ENCODE measurements around the gene ALK. TPM values are rescaled to one million over a fixed set of nuclear protein-coding genes. Genes with fewer than 3 reads are reported as not detected.
A peak's percentile ranks its signal among the peaks of the same experiment; 100 is the strongest.

ALK gene
- total RNA-seq, 1 experiment from 2014 or later = 4.8 TPM

- in situ Hi-C loops (cut with HindIII; ENCODE audit: low pct_unique_long_range_greater_than_20kb, low sequenced_read_pairs) = no loop called here
These were observed 700.7 kb downstream of the ALK start for GRCh38 chr2:29220506-29221270.

GRCh38 chr2:29219374-29219773, 702.0 kb downstream of the ALK start:
- in situ Hi-C loops (cut with HindIII; ENCODE audit: low pct_unique_long_range_greater_than_20kb, low sequenced_read_pairs) = no loop called here
- no peak for DNase-seq (ENCODE audit: low read depth, low spot score)

More at GRCh38 chr2:29220506-29221270, 700.7 kb downstream of the ALK start:
- DNase-seq (ENCODE audit: low read depth, low spot score) = no peak

- in situ Hi-C loops (cut with HindIII; ENCODE audit: low pct_unique_long_range_greater_than_20kb, low sequenced_read_pairs) = no loop called here
- no peak for DNase-seq (ENCODE audit: low read depth, low spot score)
These were observed 702.7 kb downstream of the ALK start for GRCh38 chr2:29218550-29219125.

GRCh38 chr2:29218071-29218470, 703.3 kb downstream of the ALK start:
- in situ Hi-C loops (cut with HindIII; ENCODE audit: low pct_unique_long_range_greater_than_20kb, low sequenced_read_pairs) = no loop called here
- no peak for DNase-seq (ENCODE audit: low read depth, low spot score)

DNA sequence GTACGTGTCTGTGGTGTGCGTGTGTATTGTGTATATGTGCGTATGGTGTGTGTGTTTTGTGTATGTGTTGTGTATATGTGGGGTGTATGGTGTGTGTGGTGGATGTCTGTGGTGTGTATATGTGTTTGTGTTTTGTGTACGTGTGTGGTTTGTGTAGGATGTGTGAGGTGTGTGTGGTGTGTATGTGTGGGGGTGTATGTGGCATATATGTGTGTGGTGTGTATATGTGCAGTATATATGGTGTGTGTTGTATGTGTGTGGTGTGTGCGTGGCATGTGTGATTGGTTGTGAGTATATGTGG, 704.8 kb downstream of the ALK start:
- in situ Hi-C loops (cut with HindIII; ENCODE audit: low pct_unique_long_range_greater_than_20kb, low sequenced_read_pairs) = no loop called here

GRCh38 chr2:29215739-29216608, 705.4 kb downstream of the ALK start:
- no peak for DNase-seq (ENCODE audit: low read depth, low spot score)
- in situ Hi-C loops (cut with HindIII; ENCODE audit: low pct_unique_long_range_greater_than_20kb, low sequenced_read_pairs) = no loop called here

More for the DNA sequence above, 704.8 kb downstream of the ALK start:
- no peak for DNase-seq (ENCODE audit: low read depth, low spot score)

GRCh38 chr2:29215073-29215472, 706.3 kb downstream of the ALK start:
- in situ Hi-C loops (cut with HindIII; ENCODE audit: low pct_unique_long_range_greater_than_20kb, low sequenced_read_pairs) = no loop called here
- DNase-seq (ENCODE audit: low read depth, low spot score) = no peak

- no peak for DNase-seq (ENCODE audit: low read depth, low spot score)
- in situ Hi-C loops (cut with HindIII; ENCODE audit: low pct_unique_long_range_greater_than_20kb, low sequenced_read_pairs) = no loop called here
These were observed 707.5 kb downstream of the ALK start for GRCh38 chr2:29213888-29214291.

DNA sequence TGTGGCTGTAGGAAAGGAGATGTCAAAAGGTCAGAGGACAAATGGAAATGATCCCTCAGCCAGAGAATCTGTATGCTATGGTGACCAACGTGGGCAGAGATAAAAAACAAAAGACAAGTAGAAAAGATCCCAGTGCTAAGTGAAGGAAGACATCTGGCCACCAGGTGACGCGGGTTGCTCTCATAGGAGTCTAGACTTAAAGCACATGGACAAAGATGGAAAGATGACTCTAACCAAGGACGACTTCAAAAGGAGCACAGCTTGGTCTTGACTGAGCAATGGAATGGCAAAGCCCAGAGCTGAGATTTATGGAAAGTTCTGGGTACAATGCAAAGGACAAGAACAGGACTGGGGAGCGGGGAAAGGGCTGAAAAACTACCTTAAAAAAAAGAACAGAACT, 709.4 kb downstream of the ALK start:
- in situ Hi-C loops (cut with HindIII; ENCODE audit: low pct_unique_long_range_greater_than_20kb, low sequenced_read_pairs) = no loop called here
- peak; percentile 55 for DNase-seq (ENCODE audit: low read depth, low spot score)

GRCh38 chr2:29209551-29209950, 711.8 kb downstream of the ALK start:
- no peak for DNase-seq (ENCODE audit: low read depth, low spot score)
- in situ Hi-C loops (cut with HindIII; ENCODE audit: low pct_unique_long_range_greater_than_20kb, low sequenced_read_pairs) = no loop called here

DNA sequence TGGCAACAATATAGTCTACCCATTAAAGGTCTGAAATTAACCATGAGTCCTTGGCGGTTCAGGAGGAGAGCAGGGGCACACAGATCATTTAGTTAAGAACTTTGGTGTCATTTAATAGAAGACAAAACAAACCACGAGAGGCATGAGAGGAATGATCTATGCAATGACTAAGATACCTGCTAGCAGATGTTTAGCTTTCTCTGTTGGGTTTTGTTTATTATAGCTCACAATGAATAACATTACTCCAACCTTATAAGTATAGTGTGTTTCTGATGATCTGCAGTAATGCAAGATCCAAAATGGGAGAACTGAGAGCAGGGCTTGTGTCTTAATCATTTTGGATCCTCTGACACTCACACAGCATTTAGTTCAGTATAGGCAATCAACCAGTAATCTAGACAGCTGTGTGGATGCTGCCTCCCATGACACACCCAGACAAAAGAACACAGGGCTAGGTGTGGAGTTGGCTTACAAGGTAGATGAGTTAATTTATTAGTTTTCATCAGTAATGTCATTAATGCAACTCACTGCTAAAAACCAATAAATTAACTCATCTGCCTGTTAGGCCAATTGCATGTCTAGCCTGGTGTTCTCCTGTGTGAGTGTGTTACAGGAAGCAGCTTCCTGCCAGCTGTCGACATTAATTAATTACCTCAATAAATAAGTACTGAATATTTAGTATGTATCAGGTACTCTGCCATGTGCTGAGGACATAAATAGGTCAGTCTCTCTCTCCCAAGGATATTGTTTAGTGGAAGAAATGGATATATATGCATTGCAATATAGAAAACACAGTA, 713.8 kb downstream of the ALK start:
- in situ Hi-C loops (cut with HindIII; ENCODE audit: low pct_unique_long_range_greater_than_20kb, low sequenced_read_pairs) = no loop called here
- no peak for DNase-seq (ENCODE audit: low read depth, low spot score)

DNA sequence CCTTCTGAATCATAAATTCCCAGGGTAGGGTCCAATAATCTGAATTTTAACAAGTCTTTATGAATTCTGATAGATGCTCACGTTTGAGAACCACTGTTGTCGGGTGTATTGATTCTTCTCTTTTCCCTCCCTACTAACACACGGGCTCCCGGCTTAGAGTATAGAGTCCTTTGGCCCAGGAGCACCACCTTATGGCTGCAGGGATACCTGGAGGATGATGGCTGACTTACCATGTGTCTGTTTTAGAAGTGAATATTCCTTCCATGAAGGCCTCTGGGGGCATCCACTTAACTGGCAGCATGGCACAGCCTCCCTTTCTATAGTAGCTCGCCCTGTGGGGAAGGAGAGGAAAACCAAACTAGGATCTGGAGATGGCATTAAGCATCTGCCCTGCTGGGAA, 714.4 kb downstream of the ALK start:
- in situ Hi-C loops (cut with HindIII; ENCODE audit: low pct_unique_long_range_greater_than_20kb, low sequenced_read_pairs) = no loop called here
- no peak for DNase-seq (ENCODE audit: low read depth, low spot score)

DNA sequence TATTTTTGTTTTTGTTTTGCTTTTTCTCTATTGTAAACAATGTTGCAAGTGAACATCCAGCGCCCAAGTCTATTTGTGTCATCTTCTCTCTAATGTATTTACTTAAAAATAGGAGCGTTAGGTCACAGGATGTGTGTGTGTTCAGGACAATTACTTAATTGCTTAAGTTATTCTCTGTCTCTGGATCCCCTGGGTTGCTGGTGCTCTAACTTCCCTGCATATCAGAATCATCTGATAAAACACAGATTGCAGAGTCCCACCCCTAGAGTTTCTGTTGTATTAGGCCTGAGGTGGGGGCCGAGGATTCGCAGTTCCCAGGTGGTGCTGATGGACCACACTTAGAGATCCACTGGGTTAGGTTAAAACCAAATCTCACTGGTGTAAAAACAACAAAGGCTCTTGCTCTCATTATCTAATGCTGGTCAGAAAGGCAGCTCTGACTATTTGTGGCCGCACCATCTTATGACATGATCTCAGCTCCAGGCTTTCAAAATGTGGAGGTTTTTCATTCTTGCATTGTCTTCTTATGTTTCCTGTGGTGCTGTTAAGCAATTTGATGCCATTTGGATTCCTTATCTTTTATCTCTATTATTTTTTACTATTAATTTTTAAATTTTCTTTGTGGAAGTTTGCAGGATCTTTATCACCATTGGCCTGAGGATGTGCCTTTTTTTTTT, 718.4 kb downstream of the ALK start:
- in situ Hi-C loops (cut with HindIII; ENCODE audit: low pct_unique_long_range_greater_than_20kb, low sequenced_read_pairs) = no loop called here
- no peak for DNase-seq (ENCODE audit: low read depth, low spot score)

DNA sequence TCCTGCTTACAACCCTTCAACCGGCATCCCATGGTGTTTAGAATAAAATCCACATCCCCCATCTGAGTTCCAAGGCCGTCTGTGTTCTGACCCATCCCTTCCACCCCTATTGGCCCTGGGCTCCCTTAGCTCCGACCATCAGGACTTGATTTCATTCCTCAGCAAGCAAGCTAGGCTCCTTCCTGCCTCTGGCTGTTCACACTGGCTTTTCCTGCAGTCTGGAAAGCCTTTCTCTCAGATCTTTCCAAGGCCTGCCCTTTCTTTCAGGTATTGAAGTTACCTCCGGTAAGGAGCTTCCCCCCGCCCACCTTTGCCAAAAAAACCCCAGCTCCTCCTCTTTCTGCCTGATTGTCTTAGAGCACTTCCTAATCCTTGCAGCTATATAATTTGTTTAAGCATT, 719.4 kb downstream of the ALK start:
- no peak for DNase-seq (ENCODE audit: low read depth, low spot score)
- in situ Hi-C loops (cut with HindIII; ENCODE audit: low pct_unique_long_range_greater_than_20kb, low sequenced_read_pairs) = no loop called here

GRCh38 chr2:29196792-29197788, 724.3 kb downstream of the ALK start:
- in situ Hi-C loops (cut with HindIII; ENCODE audit: low pct_unique_long_range_greater_than_20kb, low sequenced_read_pairs) = loop anchor here (10.0 kb wide), 1 partner anchor 242 kb away; no protein-coding TSS in a partner anchor
- peak; percentile 78 for DNase-seq (ENCODE audit: low read depth, low spot score)

DNA sequence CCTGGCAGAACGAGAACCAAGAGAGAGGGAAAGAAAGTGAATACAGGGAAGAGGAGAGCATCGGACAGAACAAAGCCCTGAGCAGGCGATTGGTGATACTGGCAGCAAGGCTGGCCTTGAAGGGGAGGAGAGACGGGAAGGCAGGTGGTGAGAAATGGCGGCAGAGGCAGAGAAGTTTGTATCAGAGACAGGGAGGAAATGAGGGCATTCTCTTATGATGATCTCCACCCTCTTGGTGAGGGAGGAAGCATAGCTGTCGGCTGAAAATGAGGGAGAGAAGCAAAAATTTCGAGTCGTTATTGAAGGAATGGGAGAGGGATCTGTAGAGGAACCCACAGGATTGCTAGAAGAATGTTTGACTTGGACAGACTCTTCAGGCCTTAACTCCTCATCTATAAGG, 725.6 kb downstream of the ALK start:
- in situ Hi-C loops (cut with HindIII; ENCODE audit: low pct_unique_long_range_greater_than_20kb, low sequenced_read_pairs) = loop anchor here (10.0 kb wide), 1 partner anchor 241 kb away; no protein-coding TSS in a partner anchor
- no peak for DNase-seq (ENCODE audit: low read depth, low spot score)
